ENCODE measurements around the gene ARHGAP27.
"Not testable (repeated sequence)": the region's sequence is repeated elsewhere in the genome, so short reads cannot be mapped to it uniquely, and the experiment has no call there.

ARHGAP27 gene

DNA sequence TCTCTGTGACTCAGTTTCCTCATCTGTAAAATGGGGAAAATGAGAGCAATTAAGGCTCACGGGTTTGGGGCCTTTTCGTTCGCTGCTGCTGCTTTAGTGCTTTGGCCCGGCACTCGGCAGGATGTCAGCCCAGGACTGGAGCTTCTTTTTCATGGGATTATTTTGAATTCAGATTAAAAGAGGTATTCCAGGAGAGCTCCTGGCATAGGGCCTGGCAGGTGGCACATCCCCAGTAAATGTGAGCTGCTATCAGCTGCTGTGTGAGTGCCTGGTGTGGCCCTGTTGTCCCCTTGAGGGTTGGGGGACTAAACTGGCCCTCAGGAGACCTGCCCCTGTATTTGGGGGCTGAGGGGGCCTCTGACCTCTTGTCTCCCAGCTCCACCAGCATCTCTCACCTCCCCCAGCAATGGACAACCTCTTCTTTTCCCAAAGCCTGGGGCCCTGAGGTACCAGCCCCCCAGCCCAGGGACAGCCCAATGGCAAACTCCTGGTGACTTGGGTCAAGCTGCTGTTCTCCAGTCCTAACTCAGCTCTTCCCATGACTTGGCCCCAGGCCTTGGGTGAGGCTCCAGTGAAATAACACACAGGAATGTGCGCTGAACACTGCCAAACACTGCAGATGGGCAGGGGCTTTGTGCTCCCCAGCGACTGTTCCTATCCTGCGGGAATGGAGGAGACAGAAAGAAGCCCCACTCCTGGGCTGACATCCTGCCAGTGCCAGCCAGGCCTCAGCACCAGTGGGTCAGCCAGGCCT lies 14.4 kb upstream of the ARHGAP27 start:
- not testable (repeated sequence) for ATAC-seq, DNase-seq

DNA sequence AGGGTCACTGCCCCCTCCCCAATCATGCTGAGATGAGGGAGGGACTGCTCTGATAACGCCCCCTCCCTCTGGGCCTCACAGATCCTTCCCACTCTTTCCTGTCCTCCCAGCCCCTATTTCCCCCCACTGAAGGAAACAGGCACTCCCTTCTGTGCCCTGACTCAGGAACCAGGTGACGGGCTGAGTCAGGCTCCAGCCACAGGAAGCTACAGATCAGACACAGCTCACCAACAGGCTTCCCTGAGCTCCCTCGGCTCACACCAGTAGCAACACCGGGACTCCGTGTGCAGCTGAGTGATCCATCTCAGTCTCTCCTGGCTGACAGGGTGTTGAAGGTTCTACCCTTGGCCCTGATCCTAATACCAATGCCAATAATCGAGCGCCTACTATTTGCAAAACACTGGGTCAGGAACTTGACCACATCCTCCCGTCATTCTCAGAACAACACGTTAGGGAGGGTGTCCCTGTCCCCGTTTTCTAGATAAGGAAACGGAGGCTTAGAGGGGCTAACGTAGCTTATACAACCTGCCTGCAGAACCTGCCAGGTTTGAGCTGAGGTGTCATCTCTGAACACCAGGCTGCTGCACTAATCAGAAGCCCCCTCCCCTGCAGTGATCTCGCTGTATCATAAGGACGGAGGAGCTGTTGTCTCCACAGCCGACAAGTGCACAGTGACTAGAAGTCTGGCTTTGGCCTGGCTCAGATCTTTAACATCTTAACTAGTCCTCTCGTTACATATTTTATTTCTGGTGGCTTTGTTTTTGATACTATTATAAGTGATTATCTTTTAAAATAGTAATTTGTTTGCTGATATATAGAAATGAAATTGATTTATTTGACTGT lies 13.5 kb upstream of the ARHGAP27 start:
- peak; percentile 58 for DNase-seq
- peak; percentile 95 for ATAC-seq

DNA sequence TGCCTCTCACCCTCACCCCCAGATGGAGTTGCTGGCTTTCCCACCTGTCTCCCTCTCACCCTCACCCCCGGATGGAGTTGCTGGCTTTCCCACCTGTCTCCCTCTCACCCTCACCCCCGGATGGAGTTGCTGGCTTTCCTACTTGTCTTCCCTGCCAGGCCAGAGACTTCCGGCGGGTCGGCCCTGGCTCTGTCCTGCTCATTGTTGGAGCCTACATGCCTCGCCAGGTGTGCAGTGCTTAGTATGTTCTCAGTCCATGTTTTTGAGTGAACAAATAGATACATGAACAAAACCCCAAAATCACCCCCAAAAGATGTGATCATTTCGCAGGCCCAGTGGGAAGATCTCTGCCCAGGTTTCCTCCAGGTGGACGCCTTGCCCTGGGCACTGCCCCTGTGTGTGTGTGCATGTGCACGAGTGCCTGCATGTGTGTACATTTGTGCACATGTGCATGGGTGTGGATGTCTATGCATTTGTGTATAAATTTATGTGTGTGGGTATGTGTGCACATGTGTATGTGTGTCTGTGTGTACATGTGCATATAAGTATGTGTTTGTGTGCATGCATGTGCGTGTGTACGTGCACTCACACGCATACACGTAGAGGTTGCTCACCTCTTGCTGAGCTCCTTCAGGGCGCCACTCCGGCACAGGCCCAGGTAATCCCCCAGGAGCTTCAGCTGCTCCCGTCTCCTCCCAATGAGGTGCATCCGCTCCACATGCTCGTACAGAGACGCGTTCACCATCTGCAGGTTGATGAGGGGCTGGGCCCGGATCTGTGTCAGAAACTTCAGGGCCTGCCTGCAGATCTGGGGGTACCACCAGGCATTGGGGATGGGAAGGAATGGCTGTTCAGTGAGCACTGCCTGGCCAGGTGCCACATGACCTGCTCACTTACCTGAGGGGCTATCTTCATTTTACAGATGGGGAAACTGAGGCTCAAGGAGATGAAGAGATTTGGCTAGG lies 12.5 kb upstream of the ARHGAP27 start:
- not testable (repeated sequence) for ATAC-seq

DNA sequence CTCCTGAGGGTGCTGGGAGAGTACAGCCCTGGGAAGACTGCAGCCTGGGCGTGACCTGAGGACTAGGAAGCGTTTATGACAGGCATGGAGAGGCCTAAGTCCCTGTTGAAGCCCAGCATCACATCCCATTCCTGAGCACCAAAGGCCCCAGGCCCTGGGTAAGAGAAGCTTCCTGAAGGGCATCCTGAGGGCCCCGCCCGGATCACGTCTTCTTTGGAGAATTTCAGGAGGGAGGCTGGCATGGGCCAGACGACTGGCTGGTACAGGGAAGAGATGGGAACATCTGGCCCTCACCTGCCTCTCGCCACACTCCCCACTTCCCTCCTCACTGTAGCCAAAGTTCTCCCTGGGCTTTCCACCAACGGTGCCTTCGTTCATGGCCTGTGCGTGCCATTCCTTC lies 11.6 kb upstream of the ARHGAP27 start:
- not testable (repeated sequence) for DNase-seq

More for the DNA sequence above, 12.5 kb upstream of the ARHGAP27 start:
- DNase-seq = not testable (repeated sequence)

DNA sequence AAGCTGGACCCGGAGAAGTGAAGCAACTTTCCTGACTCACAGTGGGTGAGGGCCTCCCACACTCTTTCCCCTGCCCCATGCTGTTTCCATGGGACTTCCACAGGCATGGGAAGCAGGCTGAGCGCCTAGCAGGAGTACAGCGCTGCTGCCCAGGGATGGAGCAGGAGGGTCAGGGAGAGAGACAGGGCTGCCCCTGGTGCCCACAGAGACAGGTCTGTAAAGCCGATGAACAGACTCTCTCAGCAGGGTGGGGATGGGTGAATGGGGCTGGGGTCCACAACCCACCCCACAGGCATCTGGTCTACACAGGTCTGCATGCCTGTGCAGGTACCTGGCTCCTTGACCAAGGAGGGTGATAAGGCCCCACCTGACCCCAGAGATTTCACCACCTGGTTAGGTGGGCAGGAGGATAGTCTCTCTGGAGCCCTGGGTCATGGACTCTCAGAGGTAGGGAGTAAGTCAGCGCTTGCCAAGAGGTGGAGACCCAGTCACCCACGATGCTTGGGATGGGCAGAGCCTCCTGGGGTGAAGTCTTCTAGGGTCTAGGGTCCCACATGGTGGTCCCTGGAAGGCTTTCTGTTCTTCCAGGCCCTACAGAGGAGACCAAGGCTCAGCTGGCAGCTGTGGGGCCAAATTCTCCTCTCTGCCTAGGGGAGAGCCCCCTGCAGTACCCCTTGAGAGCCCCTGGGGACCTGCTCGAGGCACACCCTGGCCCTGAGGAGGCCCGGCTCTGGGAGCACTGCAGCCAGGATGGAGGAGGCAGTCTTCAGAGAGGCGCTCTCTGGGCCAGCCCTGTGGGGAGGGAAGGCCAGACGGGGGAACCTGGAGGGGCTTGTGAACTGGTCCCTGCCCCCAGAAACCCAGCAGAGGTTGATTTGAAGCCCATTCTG lies 10.9 kb upstream of the ARHGAP27 start:
- ATAC-seq = not testable (repeated sequence)

More for the DNA sequence above, 11.6 kb upstream of the ARHGAP27 start:
- ATAC-seq = not testable (repeated sequence)

DNA sequence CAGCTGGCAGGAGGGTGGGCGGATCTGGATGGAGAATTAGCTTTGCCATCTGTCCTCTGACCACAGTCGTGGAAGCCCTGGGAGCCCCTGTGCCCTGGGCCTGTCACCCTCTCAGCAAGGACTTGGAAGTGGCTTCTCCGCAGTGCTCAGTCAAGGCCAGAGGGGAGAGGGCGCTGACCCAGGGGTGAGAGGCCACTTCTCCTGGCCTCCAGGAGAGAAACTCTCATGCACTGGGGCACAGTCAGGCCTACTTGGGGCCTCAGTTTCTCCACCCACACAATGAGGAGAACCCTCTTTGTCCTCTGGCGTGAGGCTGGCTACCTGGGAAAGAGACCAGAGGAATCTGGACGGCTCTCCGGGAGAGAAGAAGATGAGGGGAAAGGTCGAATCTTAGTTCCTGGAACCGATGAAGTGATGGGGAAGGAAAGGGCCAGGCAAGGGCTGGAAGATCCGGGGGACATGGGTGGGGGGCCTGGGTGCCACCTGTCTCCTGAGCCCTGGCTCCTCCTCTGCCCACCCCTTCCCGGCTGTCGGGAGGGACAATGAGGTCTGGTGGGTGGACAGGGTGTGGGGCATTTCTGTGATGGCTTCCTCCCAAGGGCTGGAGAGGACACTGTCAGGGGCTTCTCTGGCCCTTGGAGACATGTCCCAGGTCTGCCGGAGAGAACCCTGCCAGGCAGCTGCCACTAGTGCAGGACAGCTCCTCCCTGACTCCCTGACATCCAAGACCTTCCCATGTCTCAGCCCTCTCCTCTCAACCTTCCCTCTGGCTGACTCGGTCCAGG lies 9.0 kb upstream of the ARHGAP27 start:
- ATAC-seq (no peak), DNase-seq (no peak)

More for the DNA sequence above, 10.9 kb upstream of the ARHGAP27 start:
- DNase-seq = not testable (repeated sequence)

DNA sequence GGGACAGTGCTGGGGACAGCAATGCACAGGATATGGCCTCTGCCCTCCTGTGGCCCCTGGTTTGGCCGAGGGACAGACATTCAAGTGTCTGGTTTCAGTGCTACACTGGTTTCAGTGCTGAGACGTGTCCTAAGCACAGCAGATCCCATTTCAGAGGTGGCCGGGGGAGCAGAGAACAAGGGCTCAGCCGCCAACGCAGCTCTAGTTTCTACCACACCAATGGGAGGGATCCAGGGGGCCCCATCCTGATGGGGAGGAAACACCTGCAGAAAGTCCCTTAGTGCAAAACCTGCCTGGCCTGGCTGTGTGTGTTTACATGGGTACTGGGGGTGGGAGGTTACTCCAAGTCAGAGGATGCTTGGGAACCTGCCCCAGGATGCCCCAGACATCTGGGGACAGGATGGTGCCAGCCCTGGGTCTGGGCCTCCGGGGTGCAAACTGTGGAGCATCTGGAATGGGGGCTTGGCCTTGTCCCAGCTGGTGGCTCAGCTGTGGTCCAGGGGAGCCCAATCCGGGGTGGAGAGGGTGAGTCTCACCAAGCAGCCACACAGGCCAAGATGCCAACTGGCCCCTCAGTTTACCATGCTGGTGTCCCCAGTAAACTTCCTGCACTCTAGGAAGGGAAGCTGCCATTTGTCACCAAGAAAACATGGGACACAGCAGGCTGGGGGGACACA lies 8.3 kb upstream of the ARHGAP27 start:
- DNase-seq (peak; percentile 38), ATAC-seq (peak; percentile 57)

DNA sequence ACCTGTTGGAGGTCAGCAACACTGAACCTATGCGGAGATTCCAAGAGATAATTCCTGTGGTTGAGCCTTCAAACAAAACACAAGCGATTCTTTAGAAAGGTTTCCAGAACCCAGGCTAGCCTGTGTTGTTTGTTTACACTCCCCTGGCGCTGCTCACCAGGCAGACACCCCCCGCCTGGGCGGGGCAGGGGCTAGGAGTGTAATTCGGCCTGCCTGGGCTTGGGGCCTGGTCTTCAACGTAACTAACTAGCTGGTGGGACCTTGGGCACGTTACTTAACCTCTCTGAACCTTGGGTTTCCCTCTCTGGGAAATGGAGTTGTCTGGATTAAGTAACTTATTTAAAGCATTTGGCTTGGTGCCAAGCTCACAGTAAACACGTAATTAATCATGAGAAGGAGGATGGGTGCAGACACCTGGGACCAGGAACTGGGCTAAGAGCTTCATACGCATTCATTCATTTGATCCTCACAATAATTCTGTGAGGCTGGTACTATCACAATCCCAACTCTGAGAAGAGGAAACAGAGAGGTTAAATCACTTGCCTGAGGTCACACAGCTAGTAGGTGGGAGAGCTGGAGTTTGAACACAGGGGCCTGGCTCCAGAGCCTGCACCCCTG lies 7.6 kb upstream of the ARHGAP27 start:
- DNase-seq = no peak
- no peak for ATAC-seq

DNA sequence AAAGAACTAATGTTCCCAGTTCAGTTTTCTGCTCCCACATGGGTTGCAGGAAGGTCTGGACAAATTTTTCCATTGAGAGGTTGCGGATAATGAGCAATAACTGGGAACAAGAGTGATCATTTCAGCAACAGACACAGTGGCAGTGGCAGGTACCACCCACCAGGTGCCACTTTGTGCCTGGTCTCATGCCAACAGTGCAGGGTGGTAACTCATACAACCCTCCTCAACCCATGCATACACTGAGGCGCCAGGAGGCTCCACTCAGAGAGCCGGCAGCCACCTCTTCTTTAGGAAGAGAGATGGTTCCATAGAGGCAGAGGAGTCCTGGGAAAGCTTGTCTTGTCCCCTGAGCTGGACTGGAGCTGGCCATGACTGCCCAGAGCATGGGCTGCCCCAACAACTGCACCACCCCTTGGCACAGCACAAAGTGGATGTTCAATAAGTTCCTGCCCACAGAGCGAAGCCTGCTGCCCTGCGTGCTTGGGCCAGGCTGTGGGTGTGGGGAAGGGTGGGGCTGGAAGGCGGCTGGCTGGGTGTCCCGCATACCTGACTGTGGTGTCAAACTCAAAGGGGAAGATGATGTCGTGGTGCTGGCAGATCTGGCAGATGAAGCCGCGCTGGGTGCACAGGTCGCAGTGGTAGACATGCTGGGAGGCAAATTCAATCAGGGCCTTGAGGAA lies 6.4 kb upstream of the ARHGAP27 start:
- no peak for ATAC-seq
- no peak for DNase-seq

DNA sequence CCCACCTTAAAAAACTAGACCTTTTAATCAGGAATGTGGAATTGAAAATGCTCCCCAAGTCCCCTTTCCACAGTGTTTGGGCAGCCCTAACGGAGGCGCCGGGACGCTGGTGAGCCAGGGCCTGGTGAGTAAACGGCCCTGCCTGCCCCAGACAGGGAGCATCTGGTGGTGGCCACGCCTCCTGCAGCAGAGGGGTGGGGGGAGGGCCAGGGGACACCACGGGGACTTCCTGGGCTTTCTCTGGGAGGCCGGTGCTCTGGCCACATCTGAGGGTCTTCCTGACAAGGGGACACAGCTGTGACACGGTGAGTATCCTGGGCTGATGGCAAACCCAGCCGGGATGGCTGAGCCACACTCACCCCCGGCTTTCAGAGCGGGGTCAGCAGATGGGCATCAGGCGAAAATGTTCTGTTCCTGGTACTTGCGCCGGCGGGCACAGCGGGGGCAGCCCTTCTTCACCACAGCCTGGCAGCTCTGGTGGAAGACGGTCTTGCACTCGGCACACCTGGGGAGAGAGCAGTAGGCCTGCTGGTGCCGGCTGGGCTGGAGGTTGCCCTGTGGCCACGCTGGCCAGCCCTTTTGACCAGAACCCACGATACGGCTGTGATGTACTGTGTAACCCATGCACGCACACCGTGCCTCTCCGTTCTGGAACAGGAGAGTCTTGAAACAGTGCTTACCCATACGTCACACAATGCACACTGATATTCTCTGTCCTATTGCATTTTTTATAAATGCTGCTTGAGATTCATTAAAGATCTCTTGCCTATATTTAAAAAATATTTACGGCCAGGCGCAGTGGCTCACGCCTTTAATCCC lies 5.0 kb upstream of the ARHGAP27 start:
- no peak for DNase-seq
- ATAC-seq = no peak

DNA sequence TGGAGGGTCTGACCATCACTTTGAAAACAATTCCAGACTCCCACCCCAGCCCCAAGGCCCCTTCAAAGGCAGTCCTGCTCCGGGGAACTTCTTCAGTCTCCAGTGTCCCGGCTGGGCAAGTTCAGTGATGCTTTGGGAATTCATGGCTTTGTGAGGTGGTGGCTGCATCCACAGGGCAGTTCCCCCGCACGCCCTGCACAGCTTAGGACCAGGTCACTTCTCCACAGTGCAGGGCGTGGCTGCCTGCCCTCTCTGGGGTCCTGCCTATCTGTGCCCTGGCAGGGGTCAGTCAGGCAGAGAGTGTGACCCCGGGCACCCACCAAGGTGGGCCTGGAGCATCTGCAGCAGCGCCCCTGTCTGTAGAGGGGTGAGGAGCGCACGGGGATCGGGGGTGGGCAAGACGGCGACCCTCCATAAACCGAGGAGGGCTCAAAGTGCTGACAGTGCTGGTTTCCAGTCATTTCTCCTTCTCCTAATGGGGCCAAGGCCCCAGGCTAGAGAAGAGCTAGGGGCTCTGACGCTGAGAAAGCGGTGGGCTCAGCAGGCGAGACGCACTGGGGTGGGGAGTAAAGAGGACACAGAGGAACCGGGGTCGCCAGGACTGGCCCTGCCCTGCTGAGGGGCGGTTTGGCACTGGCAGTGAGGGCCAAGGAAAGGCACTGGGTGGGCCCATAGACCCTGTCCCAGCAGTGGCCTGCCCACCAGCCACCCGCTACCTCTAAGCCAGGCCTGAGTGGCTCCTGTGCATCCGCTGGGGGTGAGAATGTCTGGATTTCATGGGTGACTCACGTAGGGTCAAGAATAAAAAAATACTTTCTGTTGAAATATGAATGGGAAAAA lies 4.2 kb upstream of the ARHGAP27 start:
- DNase-seq (no peak), ATAC-seq (no peak)

DNA sequence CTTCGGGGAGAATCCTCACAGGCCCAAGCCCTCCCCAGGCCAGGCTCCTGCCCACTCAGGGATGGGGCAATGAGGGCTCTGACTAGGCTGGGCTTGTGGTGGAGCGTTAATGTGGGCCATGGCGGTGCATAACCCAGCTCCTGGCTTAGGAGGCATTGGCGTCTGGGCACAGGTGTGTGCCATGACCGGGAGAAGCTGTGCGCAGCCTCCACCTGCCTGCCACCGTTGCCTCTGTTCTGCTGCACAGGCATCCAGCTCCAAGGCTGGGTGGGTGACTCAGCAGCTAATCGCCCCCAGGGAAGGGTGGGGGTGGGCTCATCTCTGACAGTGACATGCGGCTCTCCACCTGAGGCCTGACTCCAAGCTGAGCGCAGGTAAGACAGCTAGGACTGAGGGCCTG lies 3.5 kb upstream of the ARHGAP27 start:
- ATAC-seq = no peak
- DNase-seq = no peak

DNA sequence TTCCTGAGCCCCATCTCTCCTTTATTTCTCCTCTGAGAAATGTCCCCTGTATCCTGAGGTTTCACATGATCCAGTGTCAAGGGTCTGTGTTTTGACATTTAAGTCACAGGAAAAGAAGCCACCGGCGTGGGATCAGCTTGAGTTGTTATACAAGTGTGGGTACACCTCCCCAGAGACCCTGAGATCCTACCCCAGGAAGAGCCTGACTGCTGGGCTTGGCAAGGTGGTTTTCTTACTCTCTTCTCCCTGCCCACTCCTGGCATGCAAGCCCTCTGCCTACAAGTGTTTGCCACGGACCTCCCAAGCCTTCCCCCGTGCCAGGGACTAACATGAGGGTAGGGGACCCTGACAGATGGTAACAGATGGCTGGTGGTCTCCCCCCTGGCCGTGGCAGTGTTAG lies 2.8 kb upstream of the ARHGAP27 start:
- no peak for DNase-seq
- no peak for ATAC-seq

DNA sequence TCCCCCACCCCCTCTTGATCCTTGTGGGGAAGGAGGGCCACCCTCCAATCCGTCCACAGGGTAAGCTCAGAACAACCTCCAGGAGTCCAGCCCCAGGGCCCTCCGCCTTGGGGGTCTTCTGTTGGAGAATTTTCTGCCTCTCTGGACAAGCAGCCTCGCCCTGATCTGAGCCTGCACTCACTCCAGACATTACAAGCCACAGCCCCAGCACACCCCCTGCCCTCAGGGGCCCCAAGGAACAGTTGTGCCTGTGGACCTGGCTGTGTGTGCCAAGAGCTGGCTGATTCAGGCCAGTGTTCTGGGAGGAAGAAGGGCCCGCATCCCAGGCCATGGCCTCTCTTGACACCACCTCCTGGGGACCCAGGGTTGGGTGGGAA lies 477 bp upstream of the ARHGAP27 start:
- DNase-seq = no peak
- no peak for ATAC-seq

DNA sequence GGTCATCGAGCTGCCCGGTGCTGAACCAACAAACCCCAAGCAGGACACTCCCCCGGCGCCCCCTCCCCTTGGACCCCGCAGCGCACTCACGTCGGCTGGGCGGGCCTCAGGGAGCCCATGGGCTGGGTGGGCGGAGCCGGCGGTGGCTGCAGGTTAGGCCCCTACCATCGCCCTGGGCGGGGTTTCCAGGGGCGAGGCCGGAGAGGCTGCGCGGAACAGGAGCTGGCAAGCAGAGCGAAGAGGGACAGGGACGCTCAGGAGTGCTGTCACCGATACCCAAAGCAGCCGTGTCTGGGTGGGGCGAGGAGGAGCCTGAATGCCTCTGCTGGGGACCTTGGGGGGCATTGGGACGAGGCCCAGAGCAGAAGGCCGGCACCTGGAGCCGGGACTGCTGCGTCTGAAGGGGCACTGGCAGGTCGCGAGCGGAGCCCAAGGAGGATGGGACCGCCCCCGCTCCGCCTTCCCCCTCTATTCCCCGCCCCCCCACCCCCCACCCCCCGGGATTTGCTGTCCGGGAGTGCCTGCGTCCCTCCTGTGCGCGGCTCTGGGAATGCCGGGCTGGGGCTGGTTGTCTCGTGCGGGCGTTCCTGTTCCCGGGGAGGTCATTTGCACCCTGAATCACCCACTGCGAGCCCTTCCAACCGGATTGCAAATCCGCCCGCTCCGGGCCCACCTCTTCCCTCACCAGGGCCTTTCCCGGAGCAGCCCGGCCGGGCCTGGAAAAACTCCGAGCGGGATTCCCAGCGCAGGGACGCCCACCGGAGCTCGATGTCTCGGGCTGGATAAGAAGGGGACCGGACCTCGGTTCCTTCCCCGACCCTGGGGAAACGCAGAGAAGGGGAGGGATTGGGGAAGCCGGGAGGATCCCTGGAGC lies 902 bp downstream of the ARHGAP27 start:
- ATAC-seq (peak; percentile 71), DNase-seq (peak; percentile 84)

Data from stimulated activated naive CD8-positive, alpha-beta T cell treated with anti-CD3 and anti-CD28 coated beads, Interleukin-15, Interleukin-2, amounts not matched to agents 100 U/mL and 50 U/mL, for 24 hours (primary cell).